Measurements from ENCODE around the gene NME7. TPM values are rescaled to one million over a fixed set of nuclear protein-coding genes. Genes with fewer than 3 reads are reported as not detected.

NME7 gene
- total RNA-seq, 6 experiments from 2014 or later = 16.0 to 22.2 (median 18.7) TPM

GRCh38 chr1:169115891-169116585 is 251.6 kb downstream of the NME7 start:
- Mint-ChIP-seq H3K36me3 (ENCODE audit: low read depth) (peaks cover 44% of the 10 kb centered on the region), H3K4me1 (ENCODE audit: low read depth) (peaks cover 93% of the 10 kb centered on the region)

GRCh38 chr1:169113613-169114119 is 253.9 kb downstream of the NME7 start:
- peaks cover 44% of the 10 kb centered on the region for H3K36me3 Mint-ChIP-seq (ENCODE audit: low read depth)
- H3K27me3 Mint-ChIP-seq (ENCODE audit: insufficient read depth) = peaks cover 3% of the 10 kb centered on the region; the same call in 1 of the 2 replicates
- peaks cover 93% of the 10 kb centered on the region for H3K4me1 Mint-ChIP-seq (ENCODE audit: low read depth)
- no peaks in the 10 kb centered on the region for H3K9me3 Mint-ChIP-seq
- peak; percentile 93 for DNase-seq
- peak overlapping the region; percentile 97 for H3K27ac Mint-ChIP-seq
- H3K4me3 Mint-ChIP-seq = peak overlapping the region; percentile 54
- no peak for TF ChIP-seq CTCF (IDR thresholded peaks at IDR 0.05)

More at GRCh38 chr1:169115891-169116585, 251.6 kb downstream of the NME7 start:
- DNase-seq = no peak
- Mint-ChIP-seq H3K4me3 (peak overlapping the region; percentile 12; the same call in 1 of the 2 replicates), H3K27me3 (ENCODE audit: insufficient read depth) (peaks cover 3% of the 10 kb centered on the region; the same call in 1 of the 2 replicates), H3K27ac (peak overlapping the region; percentile 81), H3K9me3 (no peaks in the 10 kb centered on the region)
- no peak for TF ChIP-seq CTCF (IDR thresholded peaks at IDR 0.05)

GRCh38 chr1:169112241-169112640 is 255.4 kb downstream of the NME7 start:
- peak; percentile 30 for DNase-seq
- H3K36me3 Mint-ChIP-seq (ENCODE audit: low read depth) = peaks cover 40% of the 10 kb centered on the region

GRCh38 chr1:169111472-169111871 is 256.1 kb downstream of the NME7 start:
- Mint-ChIP-seq H3K36me3 (ENCODE audit: low read depth) (peaks cover 32% of the 10 kb centered on the region), H3K4me3 (peak overlapping the region; percentile 60), H3K27ac (peak overlapping the region; percentile 97), H3K4me1 (ENCODE audit: low read depth) (peaks cover 83% of the 10 kb centered on the region), H3K27me3 (ENCODE audit: insufficient read depth) (peaks cover 3% of the 10 kb centered on the region; the same call in 1 of the 2 replicates), H3K9me3 (no peaks in the 10 kb centered on the region)
- DNase-seq = no peak
- TF ChIP-seq CTCF (IDR thresholded peaks at IDR 0.05) = no peak

More at GRCh38 chr1:169112241-169112640, 255.4 kb downstream of the NME7 start:
- Mint-ChIP-seq H3K27me3 (ENCODE audit: insufficient read depth) (peaks cover 3% of the 10 kb centered on the region; the same call in 1 of the 2 replicates), H3K27ac (peak overlapping the region; percentile 97), H3K4me3 (peak overlapping the region; percentile 68), H3K4me1 (ENCODE audit: low read depth) (peaks cover 91% of the 10 kb centered on the region), H3K9me3 (no peaks in the 10 kb centered on the region)
- TF ChIP-seq CTCF (IDR thresholded peaks at IDR 0.05) = no peak

- H3K27me3 Mint-ChIP-seq (ENCODE audit: insufficient read depth) = no peaks in the 10 kb centered on the region; the same call in 1 of the 2 replicates
- peaks cover 26% of the 10 kb centered on the region for H3K36me3 Mint-ChIP-seq (ENCODE audit: low read depth)
- H3K9me3 Mint-ChIP-seq = no peaks in the 10 kb centered on the region
- TF ChIP-seq CTCF (IDR thresholded peaks at IDR 0.05) = no peak
- peak overlapping the region; percentile 91 for H3K4me3 Mint-ChIP-seq
- H3K4me1 Mint-ChIP-seq (ENCODE audit: low read depth) = peaks cover 77% of the 10 kb centered on the region
- H3K27ac Mint-ChIP-seq = peak overlapping the region; percentile 97
- peak; percentile 40 for DNase-seq
These were observed 256.7 kb downstream of the NME7 start for GRCh38 chr1:169110689-169111447.
